ENCODE results near the gene ATF6. TPM values are rescaled to one million over a fixed set of nuclear protein-coding genes. Genes with fewer than 3 reads are reported as not detected.

ATF6 gene
- total RNA-seq, 1 donor from 2014 or later, result 22.9 TPM

- peaks cover 30% of the 10 kb centered on the region for H3K4me1 Mint-ChIP-seq (ENCODE audit: unreplicated experiment)
- no peak for DNase-seq (ENCODE audit: extremely low spot score, unreplicated experiment)
- no peak for TF ChIP-seq CTCF (conservative IDR thresholded peaks at IDR 0.05)
- H3K27me3 Mint-ChIP-seq, result no peaks in the 10 kb centered on the region
- peak overlapping the region; percentile 82 for H3K27ac Mint-ChIP-seq
- H3K36me3 Mint-ChIP-seq, result peaks cover 20% of the 10 kb centered on the region
- H3K9me3 Mint-ChIP-seq, result peaks cover 12% of the 10 kb centered on the region
- H3K4me3 Mint-ChIP-seq, result peak overlapping the region; percentile 55
Measured at GRCh38 chr1:161943737-161944136, 177.6 kb downstream of the ATF6 start.

GRCh38 chr1:161944381-161944780 is 178.3 kb downstream of the ATF6 start:
- DNase-seq (ENCODE audit: extremely low spot score, unreplicated experiment), result no peak
- H3K27ac Mint-ChIP-seq, result peak overlapping the region; percentile 64
- peak overlapping the region; percentile 51 for H3K4me3 Mint-ChIP-seq
- peaks cover 12% of the 10 kb centered on the region for H3K9me3 Mint-ChIP-seq
- no peak for TF ChIP-seq CTCF (conservative IDR thresholded peaks at IDR 0.05)
- H3K27me3 Mint-ChIP-seq, result no peaks in the 10 kb centered on the region
- peaks cover 31% of the 10 kb centered on the region for H3K4me1 Mint-ChIP-seq (ENCODE audit: unreplicated experiment)
- H3K36me3 Mint-ChIP-seq, result peaks cover 20% of the 10 kb centered on the region

- DNase-seq (ENCODE audit: extremely low spot score, unreplicated experiment), result no peak
- peaks cover 16% of the 10 kb centered on the region for H3K9me3 Mint-ChIP-seq
- no peak overlapping the region for H3K4me3 Mint-ChIP-seq
- peak overlapping the region; percentile 64 for H3K27ac Mint-ChIP-seq
- peaks cover 42% of the 10 kb centered on the region for H3K4me1 Mint-ChIP-seq (ENCODE audit: unreplicated experiment)
- no peak for TF ChIP-seq CTCF (conservative IDR thresholded peaks at IDR 0.05)
- H3K27me3 Mint-ChIP-seq, result no peaks in the 10 kb centered on the region
- peaks cover 20% of the 10 kb centered on the region for H3K36me3 Mint-ChIP-seq
Measured at GRCh38 chr1:161945306-161946060, 179.4 kb downstream of the ATF6 start.

- H3K4me3 Mint-ChIP-seq, result no peak overlapping the region
- peaks cover 48% of the 10 kb centered on the region for H3K4me1 Mint-ChIP-seq (ENCODE audit: unreplicated experiment)
- no peak for TF ChIP-seq CTCF (conservative IDR thresholded peaks at IDR 0.05)
- H3K36me3 Mint-ChIP-seq, result peaks cover 20% of the 10 kb centered on the region
- H3K9me3 Mint-ChIP-seq, result peaks cover 16% of the 10 kb centered on the region
- H3K27me3 Mint-ChIP-seq, result no peaks in the 10 kb centered on the region
- H3K27ac Mint-ChIP-seq, result no peak overlapping the region
- no peak for DNase-seq (ENCODE audit: extremely low spot score, unreplicated experiment)
Measured at GRCh38 chr1:161946071-161946987, 180.2 kb downstream of the ATF6 start.

GRCh38 chr1:161948435-161948834 is 182.3 kb downstream of the ATF6 start:
- H3K4me3 Mint-ChIP-seq, result peak overlapping the region; percentile 63
- H3K27ac Mint-ChIP-seq, result peak overlapping the region; percentile 87
- peaks cover 12% of the 10 kb centered on the region for H3K9me3 Mint-ChIP-seq
- no peak for DNase-seq (ENCODE audit: extremely low spot score, unreplicated experiment)
- peaks cover 41% of the 10 kb centered on the region for H3K4me1 Mint-ChIP-seq (ENCODE audit: unreplicated experiment)
- no peaks in the 10 kb centered on the region for H3K27me3 Mint-ChIP-seq
- H3K36me3 Mint-ChIP-seq, result peaks cover 14% of the 10 kb centered on the region
- no peak for TF ChIP-seq CTCF (conservative IDR thresholded peaks at IDR 0.05)
